Dermis microvascular lymphatic vessel endothelial cell (primary cell): ENCODE data around the gene USH2A. TPM values are rescaled to one million over a fixed set of nuclear protein-coding genes. Genes with fewer than 3 reads are reported as not detected.
A peak's percentile ranks its signal among the peaks of the same experiment; 100 is the strongest.

Experiments
- DNase-seq, 2 donors: peaks; one replicate each; pipeline versions ENCODE4 v3.0.0 to v3.0.0-alpha.2; 2010; ENCODE audit warnings: low read depth in 2 of 2
- total RNA-seq: library from RNA; depleted of rRNA; stranded (reverse); fragments of >200 nt; gene quantifications from 2 replicates; pipeline ENCODE4 v1.2.1, GENCODE V29; 2014

The USH2A gene
- total RNA-seq, 1 donor from 2014 or later, result not detected

DNA sequence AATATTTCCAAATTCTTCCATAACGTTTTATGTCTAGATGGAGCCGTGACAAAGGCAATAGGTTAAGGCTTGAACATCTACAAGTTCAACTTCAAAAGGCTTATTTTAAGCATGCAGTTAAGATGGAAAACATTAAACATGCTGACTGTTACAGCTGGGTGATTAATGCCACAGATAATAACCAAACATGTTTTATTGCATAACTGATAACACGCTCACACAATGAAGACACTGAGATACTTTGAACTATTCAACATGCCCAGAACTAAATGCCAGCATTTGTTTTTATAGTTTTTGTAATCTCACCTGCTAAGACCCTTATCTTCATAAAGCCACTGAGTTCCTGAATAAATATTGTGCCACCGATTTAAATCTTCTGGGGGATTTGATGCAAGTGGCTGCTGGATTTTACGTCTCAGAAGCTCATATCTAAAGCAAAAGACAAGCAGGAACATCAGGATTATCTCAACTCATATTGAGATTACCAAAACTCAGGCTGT is 545.7 kb downstream of the USH2A start:
- DNase-seq, result no peak

DNA sequence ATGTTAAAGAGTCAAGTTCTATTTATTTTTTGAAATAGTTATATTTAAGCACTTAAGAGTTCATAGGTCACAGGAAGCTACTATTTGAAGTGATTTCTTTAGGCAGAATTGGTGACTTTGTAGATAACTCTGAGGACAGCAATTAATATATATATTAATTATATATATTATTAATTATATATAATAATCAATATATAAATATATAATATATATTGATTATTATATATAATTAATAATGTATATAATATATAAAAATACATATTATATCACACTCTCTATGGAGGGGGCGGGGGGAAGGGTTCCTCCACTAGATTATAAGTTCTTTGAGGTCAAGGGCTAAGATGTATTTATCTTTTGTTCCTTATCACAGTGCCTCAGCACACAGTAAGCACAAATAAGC is 547.5 kb downstream of the USH2A start:
- no peak for DNase-seq

- DNase-seq, result peak in 1 of 2 donors; percentile 68
Observed at GRCh38 chr1:215875236-215875635, 548.0 kb downstream of the USH2A start.

- no peak for DNase-seq
Observed at GRCh38 chr1:215872658-215873057, 550.6 kb downstream of the USH2A start.

DNA sequence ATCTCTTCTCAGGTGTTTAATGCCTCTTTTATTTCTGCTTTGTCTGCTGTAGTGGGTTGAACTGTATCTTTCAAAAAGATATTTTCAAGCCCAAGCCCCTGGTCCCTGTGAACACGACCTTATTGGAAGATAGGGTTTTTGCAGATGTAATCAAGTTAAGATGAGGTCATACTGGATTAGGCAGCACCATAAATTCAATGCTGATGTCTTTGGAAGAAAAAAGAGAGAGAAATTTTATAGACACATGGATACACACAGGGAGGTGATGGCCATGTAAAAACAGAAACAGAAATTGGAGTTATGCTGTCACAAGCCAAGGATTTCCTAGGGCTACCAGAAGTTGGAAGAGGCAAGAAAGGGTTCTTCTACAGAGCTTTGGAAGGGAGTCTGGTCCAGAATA is 554.7 kb downstream of the USH2A start:
- DNase-seq, result no peak

DNA sequence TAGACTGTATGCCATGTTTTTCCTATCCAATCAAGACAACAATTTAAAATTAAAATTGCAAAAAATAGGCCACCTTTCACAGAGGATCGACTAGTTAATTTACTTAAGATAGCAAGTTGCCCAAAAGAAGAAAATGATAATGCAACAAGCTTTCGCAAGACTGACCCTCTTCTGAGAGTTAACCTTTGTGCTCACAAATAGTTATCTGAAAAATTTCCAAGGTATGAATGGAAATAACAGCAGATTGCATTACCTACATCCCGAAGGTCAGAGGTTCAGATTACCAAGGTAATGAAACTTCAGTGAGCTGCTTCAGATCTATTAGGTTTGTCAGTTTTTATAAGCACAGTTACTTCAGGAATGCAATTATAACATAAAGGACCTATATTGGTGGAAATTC is 558.2 kb downstream of the USH2A start:
- no peak for DNase-seq

DNA sequence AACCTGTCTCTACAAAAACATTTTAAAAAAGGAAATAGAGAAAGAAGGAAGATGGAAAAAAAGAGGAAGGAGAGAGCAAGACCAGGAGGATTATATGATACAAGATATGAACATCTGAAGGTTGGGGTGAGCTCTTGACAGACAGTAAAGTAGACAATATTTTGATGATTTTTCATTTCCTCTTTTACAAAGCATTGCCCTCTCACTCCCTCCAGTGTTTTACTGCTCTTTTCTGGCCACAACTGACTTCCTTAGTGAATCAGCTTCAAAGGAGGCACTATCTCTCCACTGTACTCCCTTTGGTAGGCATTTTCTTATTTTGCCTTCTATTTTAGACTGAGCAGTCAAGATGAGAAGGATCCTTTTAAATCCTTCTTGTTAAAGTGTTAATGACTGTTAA is 559.5 kb downstream of the USH2A start:
- no peak for DNase-seq

GRCh38 chr1:215860833-215861232 is 562.4 kb downstream of the USH2A start:
- no peak for DNase-seq

DNA sequence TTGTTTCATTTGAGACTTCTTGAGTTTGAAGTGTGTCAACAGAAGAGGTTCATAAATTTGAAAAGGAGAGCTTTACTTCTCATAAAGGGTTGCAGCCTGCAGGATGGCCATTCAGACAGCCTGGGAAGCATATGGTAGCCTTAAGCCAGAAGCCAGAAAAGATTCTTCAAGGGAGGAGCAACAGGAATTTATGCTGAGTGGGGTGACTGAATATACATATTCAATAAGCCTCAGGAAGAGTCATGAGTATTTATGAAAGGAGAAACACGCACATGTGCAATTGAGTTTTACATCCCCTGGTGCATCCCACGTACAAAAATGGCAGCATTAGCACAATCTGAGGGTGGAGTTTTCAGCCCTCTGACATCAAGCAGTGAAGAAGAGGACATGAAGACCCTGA is 565.9 kb downstream of the USH2A start:
- DNase-seq, result no peak

DNA sequence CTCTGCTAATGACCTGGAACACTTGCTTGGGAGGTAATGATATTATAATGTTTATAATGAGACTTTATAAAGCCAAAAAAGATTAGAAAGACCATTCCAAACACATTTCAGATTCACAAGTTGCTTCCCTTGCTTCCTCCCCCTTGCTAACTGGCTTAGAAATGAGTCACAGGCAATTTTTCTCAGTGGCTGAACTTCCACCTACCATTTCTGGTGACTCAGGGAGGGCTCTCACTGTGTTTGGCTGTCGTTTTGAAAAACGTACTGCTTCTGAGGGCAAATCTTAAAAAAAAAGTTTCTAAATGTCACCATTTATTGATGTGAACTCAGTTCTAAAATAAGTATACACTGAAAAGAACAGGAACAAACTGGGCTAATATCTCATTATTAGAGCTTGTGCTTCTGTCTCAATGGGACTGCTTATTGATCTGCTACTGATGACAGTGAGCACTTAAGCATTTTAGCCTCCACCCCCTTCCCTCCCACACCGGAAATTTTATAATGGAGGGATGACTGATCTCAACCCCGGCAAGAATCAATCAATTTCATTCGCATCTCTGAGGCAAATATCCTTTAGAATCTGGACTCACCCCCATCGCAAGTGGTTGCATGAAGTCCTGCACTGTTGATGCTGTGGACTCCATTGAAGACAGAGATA is 577.9 kb downstream of the USH2A start:
- DNase-seq, result no peak

- DNase-seq, result no peak
Observed at GRCh38 chr1:215844777-215845176, 578.5 kb downstream of the USH2A start.

DNA sequence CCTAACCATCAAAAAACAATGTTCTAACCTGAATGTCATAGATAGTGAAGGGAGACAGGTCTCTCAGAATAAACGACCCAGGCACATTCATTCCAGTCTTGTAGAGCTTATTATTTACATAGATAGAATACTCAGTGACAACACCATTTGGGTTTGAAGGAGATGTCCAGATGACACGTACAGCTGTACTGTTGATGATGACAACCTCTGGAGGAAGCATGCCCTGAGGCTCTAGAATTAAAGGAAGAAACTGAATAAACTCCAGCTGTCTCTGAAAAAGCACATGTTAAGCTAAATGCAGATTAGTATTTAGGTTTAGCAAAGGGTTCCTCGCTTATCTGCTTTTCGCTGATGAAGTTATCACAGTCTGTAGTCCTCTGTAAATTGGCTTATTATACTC is 579.0 kb downstream of the USH2A start:
- no peak for DNase-seq

GRCh38 chr1:215842905-215843304 is 580.3 kb downstream of the USH2A start:
- DNase-seq, result no peak

DNA sequence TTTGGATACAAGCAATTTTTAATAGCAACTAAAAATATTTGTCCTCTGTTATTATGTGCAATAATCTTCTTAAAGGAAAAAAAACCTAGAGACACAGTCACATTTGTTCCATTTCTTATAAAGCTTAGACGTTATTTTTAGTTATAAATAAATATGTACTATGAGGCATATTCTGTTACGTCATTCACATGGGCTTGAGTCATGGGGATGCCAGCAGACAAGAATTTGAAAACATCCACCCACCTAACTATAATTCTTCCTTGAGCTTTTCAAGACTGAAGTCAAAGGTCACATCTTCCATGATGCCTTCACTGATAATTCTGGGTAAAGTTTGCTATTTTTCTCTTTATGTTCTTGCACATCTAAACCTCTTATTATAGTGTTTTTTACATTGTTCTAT is 587.3 kb downstream of the USH2A start:
- no peak for DNase-seq

DNA sequence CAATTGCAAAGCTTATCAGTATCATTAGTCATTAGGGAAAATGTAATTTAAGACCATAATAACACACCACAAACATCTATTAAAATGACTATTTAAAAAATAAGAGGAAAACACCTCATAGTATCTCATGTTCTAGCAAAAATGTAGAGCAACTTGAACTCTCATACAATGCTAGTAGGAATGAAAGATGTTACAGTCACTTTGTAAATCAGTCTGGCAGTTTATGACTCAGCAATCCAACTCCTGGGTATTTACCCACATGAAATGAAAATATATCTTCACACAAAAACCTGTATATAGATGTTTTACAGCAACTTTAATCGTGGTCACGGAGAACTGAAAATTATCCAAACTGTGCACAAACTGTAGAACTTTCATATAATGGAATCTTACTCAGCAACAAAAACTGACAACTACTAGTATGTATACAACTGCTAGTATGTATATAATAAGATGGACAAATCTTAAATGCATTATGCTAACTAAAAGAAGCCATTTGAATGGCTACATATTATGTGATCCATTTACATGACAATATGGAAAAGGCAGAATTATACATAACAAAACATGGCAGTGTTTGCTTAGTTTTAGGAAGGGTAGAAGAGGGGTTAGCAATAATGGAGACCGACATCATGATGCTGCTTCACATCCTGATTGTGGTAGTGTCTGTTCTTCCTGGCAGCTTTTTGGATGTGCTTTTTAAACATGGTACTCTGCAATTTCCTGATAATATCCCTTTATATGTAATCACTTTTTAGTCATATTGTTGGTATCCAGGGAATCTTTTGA is 589.1 kb downstream of the USH2A start:
- no peak for DNase-seq

DNA sequence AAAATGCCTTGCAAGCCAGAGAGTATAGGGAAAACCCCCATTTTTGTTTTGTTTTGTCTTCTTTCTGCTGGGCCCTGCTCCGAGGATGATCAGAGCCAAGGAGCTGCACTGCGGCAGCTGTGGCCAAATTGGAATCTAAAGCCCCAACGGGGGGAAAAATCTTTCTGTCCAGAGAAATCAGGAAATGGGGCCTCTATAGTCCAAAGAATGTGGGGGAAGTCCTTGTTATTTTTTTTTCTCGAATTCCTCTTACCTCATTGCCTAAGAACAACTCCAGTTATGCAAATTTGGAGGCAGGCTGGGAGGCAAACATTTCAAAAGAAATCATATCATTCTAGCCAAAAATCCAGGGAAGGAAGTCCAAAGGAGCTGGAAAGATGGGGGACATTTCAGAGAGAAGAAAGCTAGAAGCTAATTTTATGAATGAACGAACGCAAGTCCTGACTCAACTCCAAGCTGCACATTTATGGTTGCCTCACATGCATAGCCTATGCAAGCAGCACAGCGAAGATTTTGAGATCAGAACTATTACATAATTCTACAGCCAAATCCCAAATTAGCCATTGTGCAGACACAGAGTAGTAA is 592.9 kb downstream of the USH2A start:
- no peak for DNase-seq

DNA sequence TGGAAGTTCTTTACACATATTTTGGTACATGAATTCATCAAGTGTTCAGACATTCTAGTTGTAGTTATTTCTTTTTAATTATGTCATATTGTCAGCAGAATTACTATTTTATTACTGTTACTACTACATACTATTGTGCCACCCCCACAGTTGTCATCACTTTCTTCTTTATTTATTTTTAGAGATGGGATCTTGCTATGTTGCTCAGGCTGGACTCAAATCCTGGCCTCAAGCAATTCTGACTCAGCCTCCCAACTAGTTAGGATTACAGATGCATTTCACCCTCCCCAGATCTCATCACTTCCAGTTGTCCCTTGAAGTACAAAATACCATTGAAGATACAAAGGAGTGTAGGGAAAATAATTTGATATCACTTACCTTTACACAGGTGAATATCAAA is 598.2 kb downstream of the USH2A start:
- no peak for DNase-seq

DNA sequence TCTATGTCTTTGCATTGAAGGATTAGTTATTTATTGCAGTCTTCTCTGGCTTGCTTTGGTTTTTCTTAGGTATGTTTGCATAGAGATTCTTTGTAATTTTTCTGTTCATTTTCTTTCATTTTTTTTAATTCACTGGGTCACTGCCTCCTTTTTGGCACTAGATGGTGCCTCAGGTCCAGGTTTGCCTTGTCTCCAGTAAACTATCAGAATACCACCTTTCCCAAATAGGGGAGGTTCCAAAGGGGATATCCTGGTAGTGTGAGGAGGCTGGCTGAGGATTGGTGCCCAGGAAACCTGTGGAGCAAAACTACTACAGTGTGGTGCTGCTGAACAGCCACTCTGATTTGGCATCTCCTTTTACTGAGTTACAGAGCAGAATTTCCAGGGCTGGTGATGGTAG is 599.0 kb downstream of the USH2A start:
- DNase-seq, result no peak

DNA sequence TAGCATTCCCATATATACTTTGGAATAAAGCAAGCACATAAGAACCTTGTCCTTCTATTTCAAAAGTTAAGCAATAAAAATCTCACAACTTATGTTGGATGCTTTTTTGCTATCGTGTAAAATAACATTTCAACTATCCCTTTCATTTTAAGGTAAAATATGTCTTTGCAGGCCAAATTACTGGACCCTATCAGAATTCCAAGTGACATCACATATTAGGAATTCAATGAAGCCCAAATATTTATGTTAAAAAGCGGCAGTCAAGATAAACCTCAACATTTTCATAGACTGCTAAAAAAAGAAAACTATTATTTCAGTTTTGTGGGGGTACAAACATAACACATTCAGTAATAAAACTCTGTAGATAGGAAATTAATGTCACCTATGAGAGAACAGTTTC is 604.1 kb downstream of the USH2A start:
- no peak for DNase-seq

- DNase-seq, result no peak
Observed at GRCh38 chr1:215807911-215808436, 615.3 kb downstream of the USH2A start.

- no peak for DNase-seq
Observed at GRCh38 chr1:215807218-215807617, 616.0 kb downstream of the USH2A start.

DNA sequence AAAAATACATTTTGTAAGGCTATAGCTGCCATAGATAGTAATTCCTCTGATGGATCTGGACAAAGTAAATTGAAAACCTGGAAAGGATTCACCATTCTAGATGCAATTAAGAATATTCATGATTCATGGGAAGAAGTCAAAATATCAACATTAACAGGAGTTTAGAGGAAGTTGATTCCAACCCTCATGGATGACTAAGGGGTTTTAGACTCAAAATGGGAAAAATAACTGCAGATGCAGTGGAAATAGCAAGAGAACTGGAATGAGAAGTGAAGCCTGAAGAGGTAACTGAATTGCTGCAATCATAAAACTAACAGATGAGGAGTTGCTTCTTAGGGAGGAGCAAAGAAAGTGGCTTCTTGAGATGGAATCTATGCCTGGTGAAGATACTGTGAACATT is 625.4 kb downstream of the USH2A start:
- DNase-seq, result no peak

DNA sequence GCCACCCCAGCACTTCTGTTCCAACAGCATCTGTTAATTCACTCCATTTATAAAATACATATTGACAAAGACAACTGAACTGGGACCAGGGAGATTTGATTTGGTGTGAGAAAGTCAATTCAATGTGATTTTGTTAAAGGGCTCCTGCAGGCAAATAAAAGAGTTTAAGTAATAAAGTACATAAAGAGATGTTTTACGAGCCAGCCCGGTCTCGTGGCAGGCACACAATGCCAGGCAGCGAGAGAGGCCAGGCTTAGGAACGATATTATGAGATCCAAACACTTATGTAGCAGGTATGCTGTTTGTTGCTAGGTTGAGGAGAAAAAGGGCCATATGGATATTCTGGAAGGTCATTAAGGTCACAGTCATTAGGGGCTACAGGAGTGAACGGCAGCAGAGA is 629.1 kb downstream of the USH2A start:
- DNase-seq, result no peak
